CD4-positive, alpha-beta T cell (primary cell): ENCODE data around the gene CTNNA1. TPM values are rescaled to one million over a fixed set of nuclear protein-coding genes. Genes with fewer than 3 reads are reported as not detected.
"Not testable (repeated sequence)": the region's sequence is repeated elsewhere in the genome, so short reads cannot be mapped to it uniquely, and the experiment has no call there.

Source experiments
- ATAC-seq: fragments of 200-7000 bp; cut with Tn5 transposase; one replicate; pipeline ENCODE4 v1.10.0; 2022; ENCODE audit warnings: mild to moderate bottlenecking; ENCODE audit not compliant: poor library complexity
- CTCF ChIA-PET: fragments of 350-600 bp; sonication (Branson Sonifier 250); formaldehyde crosslinking; loops from one replicate; lab custom pipeline; 2021; ENCODE audit warnings: antibody characterized with exemption, inconsistent platforms; lab: Charles Lee
- POLR2A ChIA-PET: fragments of 350-600 bp; sonication (Branson Sonifier 250); formaldehyde crosslinking; loops from one replicate; lab custom pipeline; 2021; ENCODE audit warnings: antibody characterized with exemption, inconsistent platforms; lab: Charles Lee
- DNase-seq, 14 experiments: peaks; one replicate each; pipeline ENCODE4 v3.0.0-alpha.2; 2013 to 2020; ENCODE audit warnings: mixed read lengths in 2 of 14
- H3K27ac ChIP-seq, 2 donors: one replicate each; pipeline versions ENCODE4 v1.5.1 to v1.7.0; 2013; ENCODE audit warnings: low read length in 2 of 2, low read depth in 1 of 2, mild to moderate bottlenecking in 1 of 2
- H3K27me3 ChIP-seq, 2 experiments: 1 replicate in 1 of 2; 2 replicates in 1 of 2; pipeline versions ENCODE4 v1.6.1 to v1.7.0; 2013; ENCODE audit warnings: low read length in 2 of 2, control low read depth in 1 of 2, mild to moderate bottlenecking in 1 of 2, moderate library complexity in 1 of 2; ENCODE audit not compliant: insufficient read depth in 2 of 2, control insufficient read depth in 1 of 2
- H3K36me3 ChIP-seq: one replicate; pipeline ENCODE4 v1.6.1; 2013; ENCODE audit warnings: low read length, control low read depth; ENCODE audit not compliant: insufficient read depth
- H3K4me1 ChIP-seq: one replicate; pipeline ENCODE4 v1.6.1; 2013; ENCODE audit warnings: low read length, control low read depth; ENCODE audit not compliant: insufficient read depth
- H3K4me3 ChIP-seq: one replicate; pipeline ENCODE4 v1.5.1; 2013; ENCODE audit warnings: mild to moderate bottlenecking, low read length, moderate library complexity
- H3K9me3 ChIP-seq, 2 experiments: 1 replicate in 1 of 2; 2 replicates in 1 of 2; pipeline versions ENCODE4 v1.6.1 to v1.7.0; 2013; ENCODE audit warnings: low read length in 2 of 2, mild to moderate bottlenecking in 2 of 2, control low read depth in 1 of 2, moderate library complexity in 1 of 2; ENCODE audit not compliant: control insufficient read depth in 1 of 2, insufficient read depth in 1 of 2
- H3K27ac Mint-ChIP-seq: one replicate; pipeline ENCODE4 v1.8.0; 2020; ENCODE audit warnings: mixed read lengths
- H3K27me3 Mint-ChIP-seq: one replicate; pipeline ENCODE4 v1.8.0; 2021; ENCODE audit warnings: mixed read lengths
- H3K36me3 Mint-ChIP-seq: one replicate; pipeline ENCODE4 v1.8.0; 2021; ENCODE audit warnings: low read depth, mixed read lengths
- H3K4me1 Mint-ChIP-seq: one replicate; pipeline ENCODE4 v1.8.0; 2021; ENCODE audit warnings: low read depth, mixed read lengths
- H3K4me3 Mint-ChIP-seq: one replicate; pipeline ENCODE4 v1.8.0; 2020; ENCODE audit warnings: mild to moderate bottlenecking, mixed read lengths
- H3K9me3 Mint-ChIP-seq: one replicate; pipeline ENCODE4 v1.8.0; 2020; ENCODE audit warnings: mixed read lengths
- CTCF ChIP-seq: fragments of 200-600 bp; IDR thresholded peaks from one replicate; pipeline ENCODE4 v1.8.0; 2022; ENCODE audit warnings: antibody characterized with exemption, mild to moderate bottlenecking
- intact Hi-C, 2 experiments: fragments of 100-400 bp; cut with DNase I in 1 of 2; cut with micrococcal nuclease in 1 of 2; formaldehyde crosslinking; loops; one replicate each; pipeline versions ENCODE4 v1.15.1 to v1.9.0; 2023 to 2025; cut with DNase I, micrococcal nuclease
- total RNA-seq, 174 experiments: library from RNA in 2 of 174; stranded (reverse) in 2 of 174; gene quantifications; one replicate each; pipeline ENCODE4 v1.2.3 and lab custom pipeline; 2021 to 2026

CTNNA1 gene
- total RNA-seq, 2 experiments from 2014 or later: 6.0 to 6.7 TPM

- H3K4me1 ChIP-seq: no peaks in the 10 kb centered on the region
- ChIA-PET CTCF (no interaction called here), POLR2A (no interaction called here)
- intact Hi-C loops: no loop called here
- H3K36me3 Mint-ChIP-seq: no peaks in the 10 kb centered on the region
- ATAC-seq (no peak), DNase-seq (no peak)
- no peak overlapping the region for H3K27ac Mint-ChIP-seq
- no peaks in the 10 kb centered on the region for H3K36me3 ChIP-seq
- peaks cover 12% of the 10 kb centered on the region for H3K4me1 Mint-ChIP-seq
- no peaks in the 10 kb centered on the region for H3K9me3 Mint-ChIP-seq
- H3K27me3 ChIP-seq: peaks cover 0 to 9% of the 10 kb centered on the region in 2 experiments
- H3K27ac ChIP-seq: no peak overlapping the region
- H3K4me3 Mint-ChIP-seq: no peak overlapping the region
- no peak for TF ChIP-seq CTCF
- peaks cover 16% of the 10 kb centered on the region for H3K27me3 Mint-ChIP-seq
- H3K4me3 ChIP-seq: no peak overlapping the region
- H3K9me3 ChIP-seq: no peaks in the 10 kb centered on the region
Measured at GRCh38 chr5:138743484-138743883, 9.7 kb upstream of the CTNNA1 start.

- DNase-seq: no peak
- Histone ChIP-seq H3K4me3 (no peak overlapping the region), H3K9me3 (no peaks in the 10 kb centered on the region), H3K27ac (no peak overlapping the region), H3K36me3 (no peaks in the 10 kb centered on the region), H3K27me3 (peaks cover 0 to 9% of the 10 kb centered on the region in 2 experiments), H3K4me1 (no peaks in the 10 kb centered on the region)
- TF ChIP-seq CTCF: no peak
- no peak for ATAC-seq
- CTCF ChIA-PET: no interaction called here
- Mint-ChIP-seq H3K4me1 (peaks cover 12% of the 10 kb centered on the region), H3K36me3 (no peaks in the 10 kb centered on the region), H3K27me3 (peaks cover 13% of the 10 kb centered on the region), H3K9me3 (no peaks in the 10 kb centered on the region), H3K4me3 (no peak overlapping the region), H3K27ac (no peak overlapping the region)
- POLR2A ChIA-PET: no interaction called here
- intact Hi-C loops: no loop called here
Measured at GRCh38 chr5:138745268-138745667, 8.0 kb upstream of the CTNNA1 start.

GRCh38 chr5:138748630-138749081 is 4.6 kb upstream of the CTNNA1 start:
- H3K9me3 ChIP-seq: no peaks in the 10 kb centered on the region
- DNase-seq (no peak), ATAC-seq (no peak)
- peaks cover 21% of the 10 kb centered on the region for H3K27me3 Mint-ChIP-seq
- no peaks in the 10 kb centered on the region for H3K36me3 ChIP-seq
- H3K36me3 Mint-ChIP-seq: no peaks in the 10 kb centered on the region
- peaks cover 8% of the 10 kb centered on the region for H3K4me1 ChIP-seq
- no peaks in the 10 kb centered on the region for H3K4me1 Mint-ChIP-seq
- no peak overlapping the region for H3K4me3 ChIP-seq
- no peak overlapping the region for H3K27ac Mint-ChIP-seq
- no peak overlapping the region for H3K4me3 Mint-ChIP-seq
- intact Hi-C loops: no loop called here
- no peak overlapping the region for H3K27ac ChIP-seq
- ChIA-PET CTCF (no interaction called here), POLR2A (no interaction called here)
- no peaks in the 10 kb centered on the region for H3K9me3 Mint-ChIP-seq
- no peak for TF ChIP-seq CTCF
- peaks cover 2 to 4% of the 10 kb centered on the region in 2 experiments for H3K27me3 ChIP-seq

GRCh38 chr5:138751344-138751743 is 1.9 kb upstream of the CTNNA1 start:
- H3K9me3 ChIP-seq, CTCF ChIA-PET, H3K4me1 Mint-ChIP-seq, H3K9me3 Mint-ChIP-seq, DNase-seq, intact Hi-C loops, H3K27ac ChIP-seq, POLR2A ChIA-PET, H3K4me3 ChIP-seq, H3K27ac Mint-ChIP-seq, ATAC-seq, H3K36me3 Mint-ChIP-seq, H3K36me3 ChIP-seq: not testable (repeated sequence)
- peak overlapping the region; percentile 13 for H3K4me3 Mint-ChIP-seq
- Histone ChIP-seq H3K27me3 (peaks cover 15 to 23% of the 10 kb centered on the region in 2 experiments), H3K4me1 (peaks cover 19% of the 10 kb centered on the region)
- H3K27me3 Mint-ChIP-seq: peaks cover 37% of the 10 kb centered on the region
